B cell (primary cell): ENCODE results near the gene RCAN1. TPM values are rescaled to one million over a fixed set of nuclear protein-coding genes. Genes with fewer than 3 reads are reported as not detected.

Experiments used
- ATAC-seq: fragments of 200-7000 bp; cut with Tn5 transposase; one replicate; pipeline ENCODE4 v1.10.0; 2021; ENCODE audit warnings: low read depth, mild to moderate bottlenecking, moderate number of reproducible peaks, moderate library complexity
- CTCF ChIA-PET: fragments of 350-600 bp; sonication (Branson Sonifier 250); formaldehyde crosslinking; loops from one replicate; lab custom pipeline; 2021; ENCODE audit warnings: antibody characterized with exemption, inconsistent platforms; lab: Charles Lee
- POLR2A ChIA-PET: fragments of 350-600 bp; sonication (Branson Sonifier 250); formaldehyde crosslinking; loops from one replicate; lab custom pipeline; 2021; ENCODE audit warnings: antibody characterized with exemption; lab: Charles Lee
- DNase-seq: peaks from one replicate; pipeline ENCODE4 v3.0.0; 2013
- H2AFZ ChIP-seq: 2 replicates; pipeline ENCODE4 v1.6.1; 2012; ENCODE audit warnings: mild to moderate bottlenecking, low read depth, low read length; ENCODE audit not compliant: insufficient read depth, poor library complexity, severe bottlenecking
- H3K27ac ChIP-seq, 2 donors: 1 replicate in 1 of 2; 2 replicates in 1 of 2; pipeline ENCODE4 v1.5.1; 2012 to 2013; ENCODE audit warnings: low read length in 2 of 2, mild to moderate bottlenecking in 2 of 2, moderate library complexity in 1 of 2
- H3K27me3 ChIP-seq, 4 experiments: fragments of 200-600 bp in 1 of 4; sonication (generic) in 1 of 4; replicated peaks in 1 of 4; 1 replicate in 2 of 4; 2 replicates in 2 of 4; pipeline versions ENCODE4 v1.6.1 to v1.7.0; 2013 to 2016; ENCODE audit warnings: low read length in 3 of 4, mild to moderate bottlenecking in 2 of 4, mixed read lengths in 1 of 4, moderate library complexity in 1 of 4; ENCODE audit not compliant: insufficient read depth in 4 of 4, control insufficient read depth in 3 of 4; ENCODE audit errors: control extremely low read depth in 1 of 4
- H3K36me3 ChIP-seq, 2 experiments: replicated peaks in 1 of 2; 1 replicate in 1 of 2; 2 replicates in 1 of 2; pipeline versions ENCODE4 v1.6.1 to v1.7.1; 2013; ENCODE audit warnings: low read length in 1 of 2; ENCODE audit not compliant: insufficient read depth in 2 of 2, control insufficient read depth in 1 of 2; ENCODE audit errors: control extremely low read depth in 1 of 2, extremely low read depth in 1 of 2
- H3K4me1 ChIP-seq, 2 donors: fragments of 200-600 bp in 1 of 2; sonication (generic) in 1 of 2; 1 replicate in 1 of 2; 2 replicates in 1 of 2; pipeline versions ENCODE4 v1.5.1 to v1.6.1; 2013 to 2017; ENCODE audit warnings: low read length in 2 of 2; ENCODE audit not compliant: control insufficient read depth in 2 of 2, insufficient read depth in 2 of 2
- H3K4me2 ChIP-seq: replicated peaks from 2 replicates; pipeline ENCODE3; 2012; ENCODE audit warnings: mild to moderate bottlenecking, low read depth, low read length; ENCODE audit not compliant: poor library complexity, severe bottlenecking
- H3K4me3 ChIP-seq, 5 experiments: fragments of 200-600 bp in 1 of 5; sonication (generic) in 1 of 5; 1 replicate in 3 of 5; 2 replicates in 2 of 5; pipeline versions ENCODE4 v1.5.1 to v1.7.0; 2011 to 2016; ENCODE audit warnings: low read length in 4 of 5, mild to moderate bottlenecking in 4 of 5, low read depth in 2 of 5, control low read depth in 1 of 5, moderate library complexity in 1 of 5; ENCODE audit not compliant: insufficient read depth in 1 of 5; ENCODE audit errors: control extremely low read depth in 1 of 5, extremely low read depth in 1 of 5
- H3K79me2 ChIP-seq: fragments of 200-600 bp; sonication (generic); one replicate; pipeline ENCODE4 v1.6.0; 2016; ENCODE audit warnings: low read length; ENCODE audit not compliant: control insufficient read depth, insufficient read depth
- H3K9ac ChIP-seq: fragments of 200-600 bp; sonication (generic); 2 replicates; pipeline ENCODE4 v1.6.1; 2017; ENCODE audit warnings: mild to moderate bottlenecking, low read length, moderate library complexity
- H3K9me3 ChIP-seq, 3 donors: one replicate each; pipeline versions ENCODE4 v1.6.1 to v1.7.1; 2013; ENCODE audit warnings: low read length in 2 of 3; ENCODE audit not compliant: control insufficient read depth in 2 of 3, insufficient read depth in 1 of 3; ENCODE audit errors: control extremely low read depth in 1 of 3
- H4K20me1 ChIP-seq: 2 replicates; pipeline ENCODE4 v1.6.0; 2012; ENCODE audit warnings: mild to moderate bottlenecking, low read length; ENCODE audit not compliant: insufficient read depth, control insufficient read depth, poor library complexity, severe bottlenecking
- H3K27ac Mint-ChIP-seq: one replicate; pipeline ENCODE4 v1.8.0; 2021; ENCODE audit warnings: mixed read lengths
- H3K27me3 Mint-ChIP-seq: one replicate; pipeline ENCODE4 v1.8.0; 2021; ENCODE audit warnings: mixed read lengths
- H3K4me1 Mint-ChIP-seq: one replicate; pipeline ENCODE4 v1.8.0; 2021; ENCODE audit warnings: mixed read lengths
- H3K4me3 Mint-ChIP-seq: one replicate; pipeline ENCODE4 v1.8.0; 2021; ENCODE audit warnings: mixed read lengths
- H3K9me3 Mint-ChIP-seq: one replicate; pipeline ENCODE4 v1.8.0; 2022; ENCODE audit warnings: mixed read lengths; ENCODE audit not compliant: insufficient read depth
- CTCF ChIP-seq: fragments of 200-600 bp; IDR thresholded peaks from one replicate; pipeline ENCODE4 v1.8.0; 2022; ENCODE audit warnings: antibody characterized with exemption, mild to moderate bottlenecking
- EZH2 ChIP-seq: IDR thresholded peaks from 2 replicates; pipeline ENCODE4 v1.6.1; 2012; ENCODE audit warnings: borderline replicate concordance, low read depth, mild to moderate bottlenecking, moderate library complexity, low read length; ENCODE audit not compliant: insufficient read depth, poor library complexity, severe bottlenecking
- WGBS: methylation state at CpG from one replicate; pipeline ENCODE4 v1.1.5; 2013; ENCODE audit warnings: missing lambda C conversion rate; ENCODE audit not compliant: insufficient coverage; 5-methylcytosine and 5-hydroxymethylcytosine counted together
- intact Hi-C: fragments of 100-400 bp; cut with micrococcal nuclease; formaldehyde crosslinking; loops from one replicate; pipeline ENCODE4 v1.10.0; 2022
- polyA plus RNA-seq: library from polyadenylated mRNA; depleted of rRNA; stranded (reverse); fragments of >200 nt; gene quantifications from 2 replicates; pipeline ENCODE4 v1.2.3, GENCODE V29; 2012
- total RNA-seq, 2 donors: library from RNA; stranded (reverse); fragments of 120-200 nt in 1 of 2; gene quantifications; 1 replicate in 1 of 2; 2 replicates in 1 of 2; pipeline versions ENCODE4 v1.2.3 to v1.2.4, GENCODE V29; 2013 to 2022

RCAN1 gene
- total and polyA plus RNA-seq, 2 donors (not counting 1 experiment from before 2014, with no cell fraction given) = 0.97 to 4.4 TPM

DNA sequence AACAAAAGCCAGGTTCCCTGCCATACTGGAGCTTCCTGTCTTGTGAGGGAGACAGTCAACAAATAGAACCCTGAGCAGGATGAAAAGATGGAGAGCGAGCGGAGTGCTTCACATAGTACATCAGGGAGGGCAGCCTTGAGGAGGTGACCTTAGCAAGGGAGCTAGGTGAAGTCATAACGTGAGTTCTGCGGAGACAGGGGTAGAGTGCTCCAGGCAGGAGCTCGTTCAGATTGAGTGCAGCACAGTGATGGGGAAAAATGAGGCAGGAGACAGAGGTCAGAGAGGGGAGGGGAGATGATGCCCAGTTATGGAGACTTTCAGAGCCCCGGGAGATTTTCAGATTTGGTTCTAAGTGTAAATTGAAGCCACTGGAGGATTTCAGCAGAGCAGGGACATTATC, 38.6 kb upstream of the RCAN1 start:
- CTCF ChIA-PET = interaction anchor here (1.0 kb wide), 1 partner anchor 23 kb away, joined by 3 read pairs; no protein-coding TSS in a partner anchor
- H3K27ac Mint-ChIP-seq = no peak overlapping the region
- no peak overlapping the region for H3K4me3 ChIP-seq
- H3K27me3 ChIP-seq = peaks cover 0 to 17% (median 4%) of the 10 kb centered on the region in 4 experiments
- peaks cover 43% of the 10 kb centered on the region for H3K27me3 Mint-ChIP-seq
- H3K27ac ChIP-seq = no peak overlapping the region
- H3K9me3 Mint-ChIP-seq = peaks cover 2% of the 10 kb centered on the region
- H3K79me2 ChIP-seq = no peaks in the 10 kb centered on the region
- 95% methylated on average over 6 of the region's 6 CpGs for WGBS
- no peak overlapping the region for H3K4me3 Mint-ChIP-seq
- DNase-seq (no peak), ATAC-seq (no peak)
- H3K4me1 Mint-ChIP-seq = no peaks in the 10 kb centered on the region
- intact Hi-C loops = no loop called here
- H3K9me3 ChIP-seq = peaks cover 4 to 17% (median 14%) of the 10 kb centered on the region in 3 donors
- POLR2A ChIA-PET = no interaction called here
- H3K4me2 ChIP-seq = no peak overlapping the region
- no peak for TF ChIP-seq EZH2
- no peak overlapping the region for H2AFZ ChIP-seq
- H3K9ac ChIP-seq = no peak overlapping the region
- H3K4me1 ChIP-seq = no peaks in the 10 kb centered on the region
- H3K36me3 ChIP-seq = no peaks in the 10 kb centered on the region
- no peaks in the 10 kb centered on the region for H4K20me1 ChIP-seq

- CTCF ChIA-PET = interaction anchor here (1.2 kb wide), 1 partner anchor 41 kb away, joined by 3 read pairs; no protein-coding TSS in a partner anchor
- no peak for TF ChIP-seq CTCF
- no peak for TF ChIP-seq EZH2
- Histone ChIP-seq H3K4me1 (no peaks in the 10 kb centered on the region), H3K9ac (no peak overlapping the region), H3K4me3 (no peak overlapping the region), H3K27ac (no peak overlapping the region), H3K36me3 (no peaks in the 10 kb centered on the region), H3K27me3 (peaks cover 0 to 10% (median 2%) of the 10 kb centered on the region in 4 experiments), H3K4me2 (no peak overlapping the region), H2AFZ (no peak overlapping the region), H3K9me3 (peaks cover 4 to 17% (median 14%) of the 10 kb centered on the region in 3 donors), H3K79me2 (no peaks in the 10 kb centered on the region), H4K20me1 (no peaks in the 10 kb centered on the region)
- ATAC-seq (no peak), DNase-seq (no peak)
- peaks cover 28% of the 10 kb centered on the region for H3K27me3 Mint-ChIP-seq
- POLR2A ChIA-PET = no interaction called here
- H3K9me3 Mint-ChIP-seq = peaks cover 2% of the 10 kb centered on the region
- H3K27ac Mint-ChIP-seq = no peak overlapping the region
- WGBS = 83% methylated on average over 1 of the region's 1 CpG
- no peaks in the 10 kb centered on the region for H3K4me1 Mint-ChIP-seq
- H3K4me3 Mint-ChIP-seq = no peak overlapping the region
- intact Hi-C loops = no loop called here
These were observed 36.7 kb upstream of the RCAN1 start for GRCh38 chr21:34651642-34652041.
